PFSK-1 (cell line): ENCODE measurements around the gene PLSCR3.

Experiments
- FOXP2 ChIP-seq: optimal IDR thresholded peaks from 2 replicates; pipeline ENCODE3; 2011; ENCODE audit warnings: borderline replicate concordance, control low read depth, inconsistent platforms; ENCODE audit not compliant: insufficient read depth; ENCODE audit errors: extremely low read length, extremely low read depth
- POLR2AphosphoS5 ChIP-seq: IDR thresholded peaks from 2 replicates; pipeline ENCODE4 v1.6.1; 2012; ENCODE audit warnings: low read depth, mild to moderate bottlenecking, control low read depth, low read length, moderate library complexity
- REST ChIP-seq, 2 experiments: IDR thresholded peaks; 2 replicates each; pipeline versions ENCODE4 v1.6.1 to v1.8.0; 2011 to 2012; ENCODE audit warnings: low read depth in 2 of 2, low read length in 2 of 2, control low read depth in 1 of 2, inconsistent platforms in 1 of 2, mild to moderate bottlenecking in 1 of 2, moderate library complexity in 1 of 2; ENCODE audit not compliant: insufficient read depth in 1 of 2
- SIN3A ChIP-seq: IDR thresholded peaks from 2 replicates; pipeline ENCODE4 v1.6.1; 2012; ENCODE audit warnings: mild to moderate bottlenecking, low read length, moderate library complexity, borderline replicate concordance; ENCODE audit not compliant: insufficient read depth
- TAF1 ChIP-seq: IDR thresholded peaks from 2 replicates; pipeline ENCODE4 v1.6.1; 2012; ENCODE audit warnings: low read length, control low read depth, borderline replicate concordance; ENCODE audit not compliant: insufficient read depth

GRCh38 chr17:7346761-7347614 is 47.3 kb downstream of the PLSCR3 start:
- TF ChIP-seq SIN3A (no peak), TAF1 (no peak), REST (IDR thresholded peaks at IDR 0.05; ENCODE audit: insufficient read depth in 1 of 2, low read depth in 2 of 2, low read length in 2 of 2) (no peak), POLR2AphosphoS5 (no peak), FOXP2 (no peak)
